ENCODE data around the gene WDR13. TPM values are rescaled to one million over a fixed set of nuclear protein-coding genes. Genes with fewer than 3 reads are reported as not detected.
"Not testable (repeated sequence)": the region's sequence is repeated elsewhere in the genome, so short reads cannot be mapped to it uniquely, and the experiment has no call there.

Gene WDR13
- 94.6 and 96.0 TPM in 2 replicates for polyA plus RNA-seq (2014; cell fraction: cytosol; rRNA removed)
- polyA plus RNA-seq (2014; cell fraction: nucleus; rRNA removed): 134 and 137 TPM in 2 replicates

DNA sequence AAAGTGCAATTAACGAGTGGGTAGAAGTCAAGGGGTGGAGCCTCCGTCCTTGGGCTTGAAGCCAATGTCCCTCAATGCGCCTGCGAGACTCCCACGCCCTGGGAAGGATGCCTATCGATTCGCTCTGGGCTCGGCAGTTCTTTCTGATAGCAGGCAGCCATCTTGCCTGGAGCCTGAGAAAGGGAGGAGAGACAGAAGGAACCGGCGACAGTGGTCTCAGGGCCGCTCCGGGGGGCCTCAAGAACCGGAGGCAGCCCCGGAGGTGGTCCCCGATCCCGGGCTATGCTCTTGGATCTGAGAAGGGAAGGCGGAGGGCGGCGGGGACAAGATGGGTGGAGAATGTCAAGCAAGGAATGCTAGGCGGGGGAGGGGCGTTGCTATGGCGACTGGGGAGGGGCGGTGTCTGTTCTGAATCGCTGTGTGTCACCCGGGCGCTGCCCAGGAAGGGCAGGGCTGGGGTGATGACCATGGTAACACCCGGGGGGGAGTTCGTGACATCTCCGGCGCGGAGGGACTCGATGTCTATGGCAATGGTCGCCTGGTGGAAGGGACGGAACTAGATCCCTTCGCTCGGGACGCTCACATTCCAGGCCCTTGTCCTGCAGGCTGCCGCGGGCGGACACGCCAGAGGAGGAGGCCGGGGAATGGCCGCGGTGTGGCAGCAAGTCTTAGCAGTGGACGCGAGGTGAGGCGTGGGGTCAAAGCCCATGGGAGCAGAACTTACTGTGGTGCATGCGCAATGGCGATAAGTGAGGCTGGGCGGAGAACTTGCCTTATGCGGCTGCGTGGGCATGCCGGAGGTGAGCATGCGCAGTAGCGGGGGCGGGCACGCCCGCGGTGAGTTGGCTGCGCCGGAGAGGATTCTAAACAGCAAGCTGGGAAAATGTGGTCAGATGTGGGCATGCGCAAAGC lies at the start of gene WDR13:
Gene WDR13, plus strand, starts transcription at position 140 of the 912 bp plus-strand sequence. Its CDS starts 505 bp downstream, at position 645.
- peak; percentile 89 for DNase-seq (ENCODE audit: low spot score)

- no peak for DNase-seq (ENCODE audit: low spot score)
Observed at GRCh38 chrX:48548871-48549270, 48.4 kb upstream of the WDR13 start.

DNA sequence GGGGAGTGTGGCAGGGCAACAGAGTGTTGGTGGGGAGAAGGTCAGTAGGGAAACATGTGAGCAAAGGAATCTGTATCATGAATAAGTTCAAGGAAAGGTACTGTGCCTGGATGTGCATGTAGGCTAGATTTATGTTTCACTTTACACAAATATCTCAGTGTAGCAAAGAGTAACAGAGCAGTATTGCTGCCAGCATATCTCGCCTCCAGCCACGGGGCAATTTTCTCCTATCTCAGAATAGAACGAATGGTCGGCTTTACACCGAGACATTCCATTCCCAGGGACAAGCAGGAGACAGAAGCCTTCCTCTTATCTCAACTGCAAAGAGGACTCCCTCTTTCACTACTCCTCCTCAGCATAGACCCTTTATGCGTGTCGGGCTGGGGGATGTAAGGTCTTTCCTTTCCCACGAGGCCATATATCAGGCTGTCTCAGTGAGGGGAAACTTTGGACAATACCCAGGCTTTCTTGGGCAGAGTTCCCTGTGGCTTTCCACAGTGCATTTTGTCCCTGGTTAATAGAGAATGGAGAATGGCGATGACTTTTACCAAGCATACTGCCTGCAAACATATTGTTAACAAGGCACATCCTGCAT lies 41.5 kb upstream of the WDR13 start:
- DNase-seq (ENCODE audit: low spot score): not testable (repeated sequence)

- DNase-seq (ENCODE audit: low spot score): no peak
Observed at GRCh38 chrX:48558271-48558670, 39.0 kb upstream of the WDR13 start.

DNA sequence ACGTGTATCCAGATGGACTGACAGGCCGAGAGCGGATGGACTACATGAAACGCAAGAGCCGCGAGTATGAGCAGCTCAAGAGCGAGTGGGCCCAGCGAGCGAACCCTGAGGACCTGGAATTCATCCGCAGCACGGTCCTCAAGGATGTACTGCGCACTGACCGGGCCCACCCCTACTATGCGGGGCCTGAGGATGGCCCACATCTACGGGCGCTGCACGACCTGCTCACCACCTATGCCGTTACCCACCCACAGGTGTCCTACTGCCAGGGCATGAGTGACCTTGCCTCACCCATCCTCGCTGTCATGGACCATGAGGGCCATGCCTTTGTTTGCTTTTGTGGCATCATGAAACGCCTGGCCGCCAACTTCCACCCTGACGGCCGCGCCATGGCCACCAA lies 37.7 kb upstream of the WDR13 start:
- no peak for DNase-seq (ENCODE audit: low spot score)

GRCh38 chrX:48560056-48560455 lies 37.2 kb upstream of the WDR13 start:
- no peak for DNase-seq (ENCODE audit: low spot score)

DNA sequence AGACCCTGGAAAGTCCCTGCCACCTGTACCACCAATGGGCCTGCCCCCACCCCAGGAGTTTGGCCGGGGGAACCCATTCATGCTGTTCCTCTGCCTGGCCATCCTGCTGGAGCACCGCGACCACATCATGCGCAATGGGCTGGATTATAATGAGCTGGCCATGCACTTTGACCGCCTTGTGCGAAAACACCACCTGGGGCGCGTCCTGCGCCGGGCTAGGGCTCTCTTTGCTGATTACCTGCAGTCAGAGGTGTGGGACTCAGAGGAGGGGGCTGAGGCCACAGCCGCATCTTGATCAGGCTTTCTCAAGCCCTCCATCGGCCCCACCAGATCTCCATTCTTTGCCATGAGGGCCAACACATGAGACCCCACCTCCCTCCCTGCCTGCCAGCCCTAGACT lies 36.6 kb upstream of the WDR13 start:
- DNase-seq (ENCODE audit: low spot score): no peak

GRCh38 chrX:48569958-48570357 lies 27.3 kb upstream of the WDR13 start:
- DNase-seq (ENCODE audit: low spot score): no peak

- DNase-seq (ENCODE audit: low spot score): no peak
Observed at GRCh38 chrX:48573690-48574269, 23.5 kb upstream of the WDR13 start.

- peak; percentile 91 for DNase-seq (ENCODE audit: low spot score)
Observed at GRCh38 chrX:48574270-48575266, 22.7 kb upstream of the WDR13 start, which contains the start of gene RBM3. Gene RBM3 (plus strand): TSS chrX:48574484. CDS start chrX:48575181, 697 bp downstream.

- no peak for DNase-seq (ENCODE audit: low spot score)
Observed at GRCh38 chrX:48575642-48576041, 21.6 kb upstream of the WDR13 start.

GRCh38 chrX:48576108-48576507 lies 21.2 kb upstream of the WDR13 start:
- no peak for DNase-seq (ENCODE audit: low spot score)

GRCh38 chrX:48578661-48579128 lies 18.6 kb upstream of the WDR13 start:
- DNase-seq (ENCODE audit: low spot score): no peak

DNA sequence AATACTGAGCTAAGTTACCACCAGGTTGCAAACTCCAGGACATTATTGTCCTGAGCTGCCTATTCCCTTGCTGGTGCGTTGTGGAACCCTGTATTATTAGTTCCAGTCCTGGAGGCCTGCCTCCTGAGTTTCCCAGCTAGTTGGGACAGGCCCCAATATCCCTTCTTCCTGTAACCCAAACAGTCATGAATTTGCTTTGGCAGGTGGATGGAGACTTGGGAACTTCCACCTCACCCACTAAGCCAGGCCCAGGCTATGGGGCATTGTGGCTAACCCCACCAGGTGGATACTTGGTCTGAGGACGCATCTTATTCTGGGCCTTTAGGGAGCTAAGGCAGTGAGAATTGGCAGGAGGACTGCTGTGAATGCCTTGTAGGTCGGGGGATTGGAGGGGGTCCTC lies 18.0 kb upstream of the WDR13 start:
- no peak for DNase-seq (ENCODE audit: low spot score)

DNA sequence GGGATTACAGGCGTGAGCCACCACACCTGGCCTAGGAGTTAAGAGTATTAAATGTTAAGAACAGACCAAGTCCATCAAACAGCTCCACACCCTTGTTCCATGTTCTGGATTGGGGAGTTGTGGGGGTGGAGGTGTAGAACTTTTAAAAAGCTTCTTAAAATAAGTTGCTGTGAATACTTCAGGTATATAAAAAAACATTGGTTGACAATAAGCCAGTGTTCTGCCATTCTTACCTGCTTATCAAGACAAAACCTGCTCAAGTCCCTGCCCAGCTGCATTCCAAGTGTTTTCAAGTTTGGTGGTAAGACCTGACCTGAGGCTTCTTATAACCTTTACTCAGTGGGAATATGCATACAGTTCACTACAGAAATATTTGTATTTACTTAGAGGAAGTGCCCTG lies 16.6 kb upstream of the WDR13 start:
- DNase-seq (ENCODE audit: low spot score): no peak

DNA sequence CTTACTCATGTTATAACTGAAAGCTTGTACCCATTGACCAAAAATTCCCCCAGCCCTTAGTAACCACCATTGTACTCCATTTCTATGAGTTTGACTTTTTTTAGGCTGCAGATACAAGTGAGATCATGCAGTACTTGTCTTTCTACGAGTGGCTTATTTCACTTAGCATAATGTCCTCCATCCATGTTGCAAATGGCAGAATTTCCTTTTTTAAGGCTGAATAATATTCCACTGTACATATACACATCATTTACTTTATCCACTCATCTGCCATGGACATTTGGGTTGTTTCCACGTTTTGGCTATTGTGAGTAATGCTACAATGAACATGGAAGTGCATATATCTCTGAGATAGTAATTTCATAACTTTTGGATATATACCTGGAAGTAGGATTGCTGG lies 12.6 kb upstream of the WDR13 start:
- no peak for DNase-seq (ENCODE audit: low spot score)

- no peak for DNase-seq (ENCODE audit: low spot score)
Observed at GRCh38 chrX:48589482-48590162, 7.7 kb upstream of the WDR13 start.

GRCh38 chrX:48590203-48591103 lies 6.8 kb upstream of the WDR13 start:
- DNase-seq (ENCODE audit: low spot score): no peak

DNA sequence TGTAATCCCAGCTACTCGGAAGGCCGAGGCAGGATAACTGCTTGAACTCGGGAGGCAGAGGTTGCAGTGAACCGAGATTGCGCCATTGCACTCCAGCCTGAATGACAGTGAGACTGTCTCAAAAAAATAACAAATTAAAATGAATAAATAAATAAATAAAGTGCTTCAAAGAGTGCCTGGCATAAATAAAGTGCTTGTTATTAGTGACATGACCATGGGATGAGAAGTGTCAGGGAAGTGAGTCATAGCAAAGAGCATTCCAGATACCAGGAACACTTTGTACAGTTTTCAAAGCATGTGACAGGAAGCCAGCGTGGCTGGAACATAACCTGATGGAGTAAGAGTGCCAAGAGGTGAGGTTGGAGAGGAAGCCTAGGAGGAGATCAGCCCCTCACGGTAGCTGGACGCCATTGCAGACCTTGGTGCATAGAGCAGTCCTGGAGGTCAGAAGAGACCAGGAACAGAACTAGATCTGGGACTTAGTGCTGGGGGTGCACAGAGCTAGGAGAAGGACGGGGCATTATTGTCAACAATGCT lies 6.0 kb upstream of the WDR13 start:
- DNase-seq (ENCODE audit: low spot score): no peak

All from SK-N-DZ (cell line).